HG03469 (cell line): ENCODE data around the gene CAMKK1.
"Not testable (repeated sequence)": the region's sequence is repeated elsewhere in the genome, so short reads cannot be mapped to it uniquely, and the experiment has no call there.

Source experiments
- ATAC-seq: cut with Tn5 transposase; IDR thresholded peaks from one replicate; pipeline ENCODE4 v1.9.1; 2021; ENCODE audit warnings: mild to moderate bottlenecking, moderate library complexity, moderate number of reproducible peaks; ENCODE audit not compliant: unreplicated experiment

The CAMKK1 gene

DNA sequence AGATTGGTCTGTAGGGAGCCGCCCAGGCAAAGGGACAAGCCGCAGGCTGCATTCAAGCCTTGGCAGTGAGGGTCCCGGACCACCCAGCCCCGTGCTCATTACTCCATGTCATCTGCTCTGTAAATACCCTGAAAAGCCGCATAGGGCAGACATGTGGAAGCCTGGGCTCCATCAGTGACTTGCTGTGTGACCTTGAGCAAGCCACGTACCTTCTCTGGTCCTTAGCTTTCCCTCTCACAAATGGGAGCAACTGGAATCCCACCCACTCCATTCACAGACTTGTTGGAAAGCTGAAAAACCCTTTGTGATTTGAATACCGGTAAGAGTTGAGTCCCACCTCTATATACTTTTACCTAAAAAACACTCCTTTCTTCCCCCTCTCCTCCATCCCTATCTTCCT, 11.9 kb downstream of the CAMKK1 start:
- no peak for ATAC-seq

DNA sequence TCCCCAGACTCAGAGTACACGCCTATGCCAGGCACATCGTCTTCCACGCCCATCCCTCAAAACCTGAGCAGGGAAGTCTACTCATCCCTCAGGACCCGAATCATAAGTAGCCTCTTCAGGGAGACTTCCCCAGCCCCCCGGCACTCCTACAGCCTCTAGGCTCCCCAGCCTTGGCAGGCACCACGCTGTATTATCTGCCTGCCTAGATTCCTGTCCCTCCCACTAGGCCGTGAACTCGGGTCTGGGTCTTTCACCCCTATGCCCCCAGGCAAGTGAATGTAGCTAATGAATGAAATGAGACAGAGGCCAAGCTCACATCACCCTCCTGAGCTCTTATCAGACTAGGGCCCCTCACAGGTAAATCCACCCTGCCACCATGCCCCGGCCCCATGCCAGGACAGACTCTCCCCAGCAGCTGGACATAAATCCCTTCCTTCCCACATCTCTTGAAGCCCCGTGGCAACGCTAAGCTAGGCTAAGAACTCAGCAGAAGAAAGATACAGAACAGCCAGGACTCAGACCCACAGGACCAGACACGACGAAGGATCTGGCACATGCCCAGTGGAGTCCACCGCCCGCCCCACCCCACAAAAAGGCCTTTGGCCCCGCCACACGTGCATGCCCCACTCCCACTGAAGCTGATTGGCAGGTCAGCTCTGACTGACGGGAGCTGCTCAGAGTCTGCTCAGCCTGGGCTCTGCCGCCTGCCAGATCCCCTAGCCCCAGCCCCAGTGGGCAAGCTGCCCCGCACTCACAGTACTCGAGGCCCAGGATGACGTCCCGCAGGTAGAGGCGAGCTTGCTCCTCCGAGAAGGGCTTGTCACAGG, 13.0 kb downstream of the CAMKK1 start:
- no peak for ATAC-seq

DNA sequence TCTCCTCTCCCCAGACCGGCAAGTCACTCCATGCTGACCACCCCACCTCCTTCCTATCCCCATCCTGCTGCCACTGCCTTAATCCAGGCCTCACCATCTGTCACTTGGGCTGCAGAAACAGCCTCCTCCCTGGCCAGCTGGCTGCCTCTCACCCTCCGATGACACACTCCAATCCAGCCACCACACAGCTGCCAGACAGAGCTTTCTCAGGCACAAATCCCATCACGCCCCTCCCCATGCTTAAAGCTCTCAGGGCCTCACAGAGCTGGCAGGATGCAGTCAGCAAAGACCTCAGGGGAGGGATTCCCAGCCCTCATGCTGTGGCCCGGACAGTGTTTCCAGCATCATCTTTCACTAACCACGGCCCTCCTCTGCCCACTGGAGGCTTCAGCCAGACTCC, 13.7 kb downstream of the CAMKK1 start:
- ATAC-seq = no peak

DNA sequence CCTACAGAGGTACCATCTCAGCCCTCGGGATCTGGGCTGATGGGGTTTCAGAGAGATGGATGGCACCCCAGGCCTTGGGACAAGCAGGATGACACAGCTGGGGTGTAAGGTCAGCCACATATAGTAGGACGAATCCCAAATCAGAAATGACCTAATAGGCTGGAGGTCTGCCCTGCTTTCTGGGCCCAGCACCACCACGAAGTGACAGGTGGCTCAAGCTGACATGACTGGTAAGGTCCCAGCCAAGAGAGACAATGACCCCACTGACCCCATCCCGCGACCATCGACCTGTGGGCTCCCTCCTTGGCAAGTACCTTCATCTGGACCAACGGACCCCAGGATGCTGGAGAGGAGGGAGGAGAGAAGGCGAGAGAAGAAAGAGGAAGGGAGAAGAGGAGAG, 15.6 kb downstream of the CAMKK1 start:
- no peak for ATAC-seq

DNA sequence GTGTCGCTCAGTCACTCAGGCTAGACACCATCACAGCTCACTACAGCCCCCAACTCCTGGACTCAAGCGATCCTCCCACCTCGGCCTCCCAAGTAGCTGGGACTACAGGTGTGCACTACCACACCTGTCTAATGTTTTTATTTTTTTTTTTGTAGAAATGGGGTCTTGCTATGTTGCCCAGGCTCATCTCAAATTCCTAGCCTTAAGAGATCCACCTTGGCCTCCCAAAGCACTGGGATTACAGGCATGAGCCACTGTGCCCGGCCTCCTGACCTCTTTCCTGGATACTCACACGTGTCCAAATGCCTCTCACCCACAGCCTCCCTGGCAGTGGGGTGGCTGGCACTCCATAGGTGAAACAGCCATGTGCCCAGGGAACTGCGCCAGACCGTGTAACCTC, 17.5 kb downstream of the CAMKK1 start:
- no peak for ATAC-seq

DNA sequence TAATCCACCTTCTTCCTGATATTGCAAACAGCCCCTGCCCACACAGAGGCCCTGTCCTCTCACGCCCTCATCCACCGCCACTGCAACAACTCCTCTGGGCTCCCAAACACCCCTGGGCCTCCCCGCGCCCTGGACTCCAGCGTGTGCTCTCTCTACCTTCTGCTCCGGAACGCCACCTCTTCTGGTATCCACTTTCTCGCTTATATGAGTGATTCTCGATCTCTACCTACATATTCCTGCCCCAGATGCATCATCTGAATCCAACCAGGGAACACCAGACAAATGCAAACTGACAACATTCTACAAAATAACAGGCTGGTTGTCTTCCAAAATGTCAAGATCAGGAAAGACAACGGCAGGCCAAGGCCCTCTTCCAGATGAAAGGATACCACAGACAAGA, 19.0 kb downstream of the CAMKK1 start:
- ATAC-seq = no peak

DNA sequence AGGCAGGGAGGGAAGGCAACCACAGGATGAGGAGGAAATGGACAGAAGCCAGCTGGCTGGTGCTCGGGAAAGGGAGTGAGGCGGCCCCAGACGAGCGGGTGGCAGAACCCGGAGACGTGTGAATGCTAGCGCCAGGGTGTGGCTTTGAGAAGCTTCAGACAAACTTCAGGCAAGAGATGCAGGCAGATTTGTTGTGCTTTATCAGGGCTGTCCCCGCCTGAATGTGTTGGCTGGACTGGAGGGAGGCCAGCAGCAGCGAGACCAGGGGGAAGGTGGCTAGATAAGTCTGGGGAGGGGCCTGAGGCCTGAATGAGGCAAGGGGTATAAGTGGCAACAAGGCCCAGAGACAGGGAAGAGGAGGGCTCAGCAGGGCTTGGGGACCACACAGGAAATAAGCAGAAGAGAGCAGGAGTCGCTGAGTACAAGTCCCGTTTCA, 22.0 kb downstream of the CAMKK1 start:
- no peak for ATAC-seq

DNA sequence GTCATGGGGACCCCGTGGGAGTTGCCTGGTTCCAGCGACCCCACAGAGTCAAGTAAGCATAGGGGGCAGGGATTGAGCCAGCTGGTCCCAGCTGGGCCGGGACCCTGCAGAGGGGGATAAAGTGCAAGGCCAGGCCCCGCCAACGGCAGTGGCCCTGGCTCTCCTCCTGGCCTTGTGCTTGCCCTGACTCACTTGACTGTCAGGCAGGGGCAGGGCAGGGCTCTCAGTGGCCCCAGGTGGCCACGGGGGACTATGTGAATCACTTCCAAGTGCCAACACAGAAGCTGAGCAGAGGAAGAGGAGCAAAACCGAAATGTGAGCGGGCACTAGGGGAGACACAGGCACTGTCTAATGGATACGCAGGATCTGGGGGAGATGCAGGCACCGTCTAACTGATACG, 25.2 kb downstream of the CAMKK1 start:
- ATAC-seq = no peak

DNA sequence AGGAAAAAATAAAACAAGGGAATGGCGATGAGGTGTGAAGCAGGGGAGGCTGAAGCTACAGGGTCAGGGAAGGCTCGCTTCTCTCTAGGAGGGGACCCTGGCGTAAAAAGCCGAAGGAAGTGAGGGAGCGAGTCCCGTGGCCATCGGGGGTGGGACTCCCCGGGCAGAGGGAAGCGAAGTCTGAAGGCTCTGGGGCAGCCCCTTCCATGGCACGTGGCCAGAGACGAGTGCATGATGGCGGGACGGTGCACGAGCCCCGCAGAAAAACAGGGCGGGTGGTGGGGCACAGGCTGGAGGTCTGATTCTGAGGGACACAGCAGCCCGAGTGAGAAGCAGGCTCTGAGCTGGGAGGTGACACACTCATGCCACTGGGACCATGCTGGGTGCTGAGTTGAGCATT, 25.7 kb downstream of the CAMKK1 start:
- no peak for ATAC-seq

DNA sequence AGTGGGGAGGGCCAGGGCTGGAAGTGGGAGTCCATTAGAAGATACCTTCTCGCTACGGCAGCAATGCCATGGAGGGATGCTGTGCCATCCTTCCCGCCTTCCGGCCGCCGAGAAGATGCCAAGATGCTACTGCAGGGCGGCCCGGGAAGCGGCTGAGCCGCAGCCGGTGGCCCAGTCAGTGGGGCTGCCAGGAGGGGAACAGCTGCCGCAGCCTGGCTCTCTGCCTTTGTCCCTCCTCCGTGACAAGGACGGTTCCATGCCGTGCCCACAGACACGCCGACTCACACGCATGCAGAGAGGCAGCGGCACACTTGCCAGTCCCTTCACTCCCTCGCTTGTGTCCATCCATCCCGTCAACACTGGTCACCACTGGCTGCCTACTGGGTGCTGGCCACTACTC, 26.6 kb downstream of the CAMKK1 start:
- no peak for ATAC-seq

DNA sequence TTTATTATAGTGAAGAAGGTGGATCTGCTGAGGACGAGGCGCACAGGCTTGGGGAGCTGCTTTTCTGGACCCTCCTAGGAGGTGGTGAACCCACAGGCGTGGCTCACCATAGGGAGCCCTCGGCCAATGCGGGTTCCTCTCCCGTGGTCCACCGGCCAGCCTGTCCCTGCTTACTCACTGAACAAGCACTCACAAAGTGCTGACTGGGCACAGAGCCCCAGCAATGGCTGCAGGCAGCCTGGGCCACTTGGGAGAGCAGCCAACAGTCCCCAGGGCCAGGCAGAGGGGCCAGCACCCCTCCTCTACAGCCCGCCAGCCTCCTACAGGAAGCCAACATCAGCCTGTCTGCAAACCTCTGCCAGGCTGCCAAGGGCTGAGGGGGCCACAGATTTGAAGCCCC, 27.7 kb downstream of the CAMKK1 start:
- no peak for ATAC-seq

DNA sequence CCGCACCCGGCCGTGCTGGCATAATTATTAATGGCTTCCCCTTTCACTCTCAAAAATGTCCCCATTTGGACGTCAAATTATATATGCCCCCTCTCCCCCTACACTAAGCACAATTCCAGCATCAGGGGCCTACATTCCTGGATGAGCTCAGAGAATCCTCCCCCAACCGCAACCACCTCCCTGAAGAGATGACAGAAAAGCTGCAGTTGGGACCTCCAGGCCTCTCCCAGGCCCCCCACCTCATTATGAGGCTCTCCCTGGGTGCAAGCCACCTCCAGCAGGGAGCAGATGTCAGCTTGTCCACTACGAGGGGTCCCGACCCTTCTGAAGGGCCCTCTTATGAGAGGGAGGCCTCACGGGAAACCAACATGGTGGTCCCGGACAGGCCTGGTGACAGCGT, 28.3 kb downstream of the CAMKK1 start:
- no peak for ATAC-seq

DNA sequence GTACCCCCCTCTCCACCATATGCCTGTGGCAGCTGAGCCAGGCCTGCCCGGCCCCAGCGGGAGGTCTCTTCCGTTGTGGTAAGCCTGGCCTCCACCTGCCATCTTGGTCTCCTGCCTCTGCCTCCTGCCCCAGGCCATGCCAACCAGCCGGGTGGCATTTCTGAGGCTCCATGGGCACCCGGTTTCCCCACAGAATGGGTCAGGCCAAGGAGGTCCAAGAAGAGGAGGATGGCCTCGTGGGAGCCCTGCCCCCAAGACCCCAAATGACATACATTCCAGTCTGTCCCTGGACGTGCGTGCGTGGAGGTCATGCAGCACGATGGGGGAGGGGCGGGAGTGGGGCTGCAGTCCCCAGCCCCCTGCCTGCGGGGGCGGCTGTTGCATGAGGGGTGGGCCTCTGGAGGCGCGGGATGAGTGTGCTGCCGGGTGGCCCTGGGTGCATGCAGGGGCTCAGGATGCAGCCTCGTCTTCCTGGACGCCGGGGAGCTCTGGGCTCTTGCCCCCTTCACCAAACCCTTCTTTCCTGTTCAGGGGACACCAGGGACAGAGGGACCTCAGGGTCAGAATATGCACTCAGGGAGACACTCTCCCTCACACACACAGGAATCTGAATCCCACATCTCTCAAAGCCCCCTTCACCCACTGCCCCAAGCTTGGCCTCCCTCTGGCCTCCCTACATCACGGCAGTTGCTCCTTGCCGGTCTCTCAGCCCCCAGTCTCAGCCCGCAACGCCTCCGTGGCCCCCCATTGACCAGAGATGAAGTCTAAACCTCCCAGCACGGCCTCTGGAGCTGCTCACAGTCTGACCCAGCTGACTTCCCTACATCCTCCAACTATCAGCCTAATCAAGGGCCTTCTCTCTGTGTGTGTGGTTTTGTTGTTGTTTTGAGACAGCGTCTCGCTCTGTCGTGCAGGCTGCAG, 30.8 kb downstream of the CAMKK1 start:
- ATAC-seq = no peak

DNA sequence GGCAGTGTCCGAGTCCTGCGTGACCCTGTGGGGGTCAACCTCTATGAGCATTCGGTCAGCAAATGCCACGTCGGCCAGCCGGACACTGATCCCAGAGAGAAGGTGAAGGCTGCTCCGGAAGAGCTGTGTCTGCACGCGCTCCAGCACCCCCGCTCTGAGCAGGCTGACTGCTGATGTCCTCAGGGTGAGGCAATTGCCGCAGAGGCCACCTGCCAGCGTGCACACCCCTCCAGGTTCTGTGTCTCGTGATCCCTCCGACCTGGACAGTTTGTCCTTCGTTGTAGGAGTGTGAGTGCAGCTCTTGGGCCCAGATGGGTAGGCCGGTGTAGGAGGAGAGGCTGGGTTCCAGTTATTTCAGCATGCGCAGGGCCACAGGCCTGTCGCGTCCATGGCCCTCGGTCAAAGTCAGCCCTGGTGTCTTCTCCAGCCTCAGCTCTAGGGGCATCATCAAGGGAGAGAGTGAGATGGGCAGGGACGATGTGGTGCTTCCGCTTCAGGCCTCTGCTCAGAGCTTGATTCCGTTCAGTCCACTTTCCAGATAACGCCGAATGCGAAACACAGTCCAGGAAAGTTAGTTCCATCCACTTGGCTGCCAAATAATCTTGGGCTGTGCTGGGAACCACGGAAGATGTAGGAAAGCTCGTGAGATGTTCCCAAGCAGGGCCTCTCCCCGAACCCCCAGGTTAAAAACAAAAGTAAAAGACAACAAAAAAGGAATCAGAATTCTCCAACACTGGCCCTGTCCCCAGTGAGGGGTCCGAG, 31.7 kb downstream of the CAMKK1 start:
- no peak for ATAC-seq

DNA sequence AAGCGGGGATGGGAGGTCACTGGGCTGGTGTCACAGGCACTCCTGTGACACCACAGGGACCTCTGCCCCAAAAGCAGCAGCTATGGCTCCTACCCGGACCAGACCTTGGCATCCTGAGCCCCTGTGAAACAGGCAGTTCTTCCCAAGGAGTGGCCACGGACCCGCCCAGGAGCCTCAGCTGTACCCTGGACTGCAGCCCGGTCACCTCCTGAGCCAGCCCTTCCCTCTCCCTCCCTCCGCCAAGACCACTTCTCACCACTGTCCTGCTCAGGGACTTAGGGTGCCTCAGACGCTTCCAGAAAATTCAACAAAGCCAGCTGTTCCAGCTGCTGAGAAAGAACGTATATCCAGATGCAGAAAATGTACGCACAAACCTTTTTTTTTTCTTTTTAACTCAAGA, 32.9 kb downstream of the CAMKK1 start:
- no peak for ATAC-seq

DNA sequence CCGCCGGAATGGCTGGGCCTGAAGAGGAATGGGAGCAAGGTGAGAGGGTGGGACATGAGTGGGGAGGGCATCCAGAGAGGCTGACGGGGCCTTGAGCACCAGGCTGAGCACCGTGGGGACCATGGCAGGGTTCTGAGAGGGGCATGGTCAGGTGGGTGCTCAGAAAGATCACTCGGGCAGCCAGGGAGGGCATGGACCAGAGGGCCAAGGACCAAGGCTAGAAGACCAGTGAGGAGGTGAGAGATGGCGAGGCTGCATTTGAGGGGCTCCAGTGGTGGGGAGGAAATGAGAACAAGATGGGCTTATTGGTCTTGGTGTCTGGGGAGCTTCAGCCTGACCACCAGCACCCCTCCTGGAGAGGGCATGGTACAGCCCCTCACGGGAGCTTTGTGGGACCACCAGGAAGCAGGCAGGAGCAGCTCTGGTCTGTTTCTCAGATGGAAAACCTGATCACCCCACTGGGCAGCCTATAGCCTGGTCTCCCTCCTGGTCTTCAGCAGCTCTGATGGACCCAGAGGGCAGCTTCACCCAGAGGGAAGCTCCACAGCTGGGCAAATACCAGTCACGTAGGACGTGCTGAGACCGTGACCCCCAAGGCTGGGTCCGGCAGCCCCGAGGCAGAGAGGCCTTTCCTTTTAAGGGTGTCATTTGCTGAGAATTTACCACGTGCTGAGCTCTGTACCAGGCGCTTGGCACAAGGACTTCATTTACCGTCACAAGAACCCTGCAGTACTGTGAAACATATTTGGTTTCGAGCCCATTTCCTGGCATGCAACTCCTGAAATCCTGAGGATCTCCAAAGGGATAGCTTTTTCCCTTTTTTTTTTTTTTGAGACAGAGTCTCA, 35.4 kb downstream of the CAMKK1 start:
- ATAC-seq = no peak

DNA sequence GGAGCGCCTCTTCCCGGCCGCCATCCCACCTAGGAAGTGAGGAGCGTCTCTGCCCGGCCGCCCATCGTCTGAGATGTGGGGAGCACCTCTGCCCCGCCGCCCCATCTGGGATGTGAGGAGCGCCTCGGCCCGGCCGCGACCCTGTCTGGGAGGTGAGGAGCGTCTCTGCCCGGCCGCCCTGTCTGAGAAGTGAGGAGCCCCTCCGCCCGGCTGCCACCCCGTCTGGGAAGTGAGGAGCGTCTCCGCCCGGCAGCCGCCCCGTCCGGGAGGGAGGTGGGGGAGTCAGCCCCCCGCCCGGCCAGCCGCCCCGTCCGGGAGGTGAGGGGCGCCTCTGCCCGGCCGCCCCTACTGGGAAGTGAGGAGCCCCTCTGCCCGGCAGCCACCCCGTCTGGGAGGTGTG, 38.6 kb downstream of the CAMKK1 start:
- ATAC-seq = not testable (repeated sequence)

DNA sequence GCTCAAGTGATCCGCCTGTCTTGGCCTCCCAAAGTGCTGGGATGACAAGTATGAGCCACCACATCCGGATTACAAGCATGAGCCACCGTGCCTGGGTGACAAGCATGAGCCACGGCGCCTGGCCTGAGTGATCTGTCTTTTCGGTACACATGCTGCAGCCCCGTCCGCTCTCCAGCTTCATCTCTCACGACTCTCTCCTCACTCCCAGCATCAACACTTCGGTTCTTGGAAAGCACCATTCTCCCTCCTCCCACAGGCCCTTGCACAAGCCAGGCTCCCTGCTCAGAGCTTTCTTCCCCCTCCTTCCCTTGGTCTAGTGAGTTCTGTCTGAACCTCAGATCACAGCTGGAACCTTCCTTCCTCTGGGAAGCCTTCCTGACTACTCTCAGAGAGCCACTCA, 40.3 kb downstream of the CAMKK1 start:
- no peak for ATAC-seq

DNA sequence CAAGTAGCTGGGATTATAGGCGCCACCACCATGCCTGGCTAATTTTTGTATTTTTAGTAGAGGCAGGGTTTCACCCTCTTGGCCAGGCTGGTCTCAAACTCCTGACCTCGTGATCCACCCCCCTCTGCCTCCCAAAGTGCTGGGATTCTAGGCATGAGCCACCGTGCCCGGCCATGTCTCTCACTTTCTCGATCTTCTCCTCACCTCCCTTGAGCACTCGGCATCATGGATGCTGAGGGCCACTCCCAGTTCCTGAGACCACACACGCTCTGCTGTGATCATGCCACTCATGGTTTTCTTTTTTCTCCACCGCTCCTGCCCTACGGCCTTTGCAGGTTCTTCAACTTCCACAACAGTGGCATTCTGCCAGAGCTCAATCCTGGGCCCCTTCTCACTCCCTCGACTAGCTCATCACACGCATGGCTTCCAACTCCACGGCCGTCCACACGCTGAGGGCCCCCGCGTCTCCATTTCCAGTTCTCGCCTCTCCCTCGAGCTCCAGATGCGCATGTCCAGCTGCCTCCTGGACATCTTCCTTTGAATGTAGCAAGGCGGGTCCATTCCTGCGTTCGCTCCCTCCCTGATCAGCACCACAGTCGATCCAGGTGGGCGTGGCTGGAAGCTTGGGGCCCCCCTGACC, 41.3 kb downstream of the CAMKK1 start:
- no peak for ATAC-seq
